Inflammatory macrophage treated with lipopolysaccharide for 4 hours (primary cell): ENCODE measurements around the gene STK4.

ENCODE experiments used
- DNase-seq: peaks from one replicate; pipeline ENCODE4 v3.0.0-alpha.2; 2020

STK4 gene

DNA sequence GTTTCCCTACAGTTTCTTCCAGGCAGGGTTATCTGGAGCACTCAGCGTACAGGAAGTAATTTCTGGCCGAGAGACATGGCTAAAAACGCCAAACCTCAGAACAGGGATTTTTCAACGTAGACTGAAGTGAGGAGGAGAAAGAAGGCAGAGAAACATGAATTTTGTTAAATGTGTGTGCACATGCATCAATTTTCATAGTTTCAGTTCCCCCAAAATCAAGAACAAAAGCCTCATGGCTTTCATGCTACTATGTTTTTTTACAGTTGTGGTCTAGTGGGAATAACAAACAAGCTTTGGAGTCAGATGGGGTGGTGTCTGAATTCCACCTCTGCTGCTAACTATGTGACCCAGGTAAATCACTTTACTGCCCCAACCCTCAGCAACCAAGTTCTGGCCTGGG, 11.0 kb upstream of the STK4 start:
- DNase-seq: no peak

DNA sequence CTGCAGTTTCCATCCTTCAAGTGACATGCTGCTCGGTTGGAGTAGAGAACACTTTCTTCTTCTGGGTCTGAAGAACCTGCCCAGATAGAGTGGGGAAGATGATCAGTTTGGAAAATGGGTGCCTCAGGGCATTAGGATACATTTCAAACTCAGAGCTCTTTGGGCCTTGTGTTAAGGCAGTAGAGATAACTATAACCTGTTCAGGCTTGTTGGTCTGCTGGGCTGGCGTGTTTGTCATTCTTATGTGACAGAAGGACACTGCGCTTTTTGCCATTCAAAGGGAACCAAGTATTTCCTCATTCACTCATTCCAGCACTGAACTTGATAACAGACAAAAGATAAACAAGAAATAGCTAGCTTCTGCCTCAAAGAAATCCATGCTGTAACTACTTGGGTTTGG, 9.9 kb upstream of the STK4 start:
- DNase-seq: no peak

DNA sequence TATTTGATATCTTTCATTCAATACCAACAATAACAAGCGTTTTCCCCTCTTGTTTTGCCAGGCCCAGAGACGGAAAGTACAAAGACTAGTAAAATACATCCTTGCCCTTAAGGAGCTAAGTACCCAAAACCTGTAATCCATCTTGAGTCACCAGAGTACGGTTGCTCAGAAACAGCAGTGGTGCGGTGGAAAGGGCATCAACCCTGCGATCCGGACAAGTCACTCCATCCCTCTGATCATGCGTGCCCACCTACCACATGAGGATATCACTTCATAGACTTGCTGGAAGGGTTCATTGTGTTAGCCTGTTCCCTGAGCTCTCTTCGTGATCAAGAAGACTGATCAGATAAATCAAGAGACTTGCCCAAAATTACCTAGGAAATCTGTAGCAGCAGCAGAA, 8.0 kb upstream of the STK4 start:
- DNase-seq: no peak

DNA sequence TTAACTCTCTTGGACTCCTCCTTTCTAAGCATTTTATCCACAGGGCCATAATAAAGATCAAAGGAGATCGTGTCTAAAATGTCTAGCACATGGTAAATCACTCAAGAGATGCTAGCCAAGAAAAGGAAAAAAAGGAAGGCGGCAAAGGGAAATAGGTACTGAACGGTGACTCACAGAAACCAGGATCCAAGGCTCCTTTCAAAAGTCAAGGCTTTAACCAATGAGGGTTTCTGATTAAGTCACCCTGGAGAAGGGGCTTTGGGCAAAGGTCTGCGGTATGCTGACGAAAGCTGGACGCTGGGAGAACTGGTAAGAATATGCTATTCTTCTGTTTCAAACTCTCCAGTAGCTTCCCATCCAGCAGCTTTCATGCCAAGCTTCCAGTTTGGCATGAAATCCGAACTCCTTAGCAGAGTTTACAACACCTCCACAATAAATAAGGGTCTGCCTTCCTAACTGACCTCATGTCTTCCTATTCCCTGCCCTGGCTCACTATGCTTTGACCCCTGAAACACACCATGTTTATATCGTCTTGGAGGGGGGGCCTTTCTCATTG, 7.2 kb upstream of the STK4 start:
- DNase-seq: peak; percentile 59

DNA sequence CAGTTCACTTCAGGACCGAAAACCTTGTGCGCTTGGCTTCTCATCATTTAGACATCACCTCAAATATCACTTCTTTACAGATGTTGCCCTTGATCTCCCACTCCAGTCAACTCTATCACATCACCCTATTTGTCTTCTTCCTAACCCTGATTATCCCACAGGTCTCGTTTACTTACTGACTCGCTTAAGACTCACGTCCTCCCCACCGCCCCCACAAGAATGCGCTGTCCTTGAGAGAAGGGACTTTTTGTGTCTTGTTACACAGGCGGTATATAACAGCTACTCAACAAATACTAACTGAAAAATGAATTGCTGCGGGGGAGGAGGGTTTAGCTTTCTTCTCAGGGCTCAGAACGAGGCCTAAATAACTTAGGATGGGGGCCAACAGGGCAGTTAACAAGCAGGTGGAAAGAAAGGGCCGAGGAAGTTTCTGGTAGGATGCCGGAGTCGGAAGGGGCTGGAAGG, 6.6 kb upstream of the STK4 start:
- DNase-seq: peak; percentile 85

DNA sequence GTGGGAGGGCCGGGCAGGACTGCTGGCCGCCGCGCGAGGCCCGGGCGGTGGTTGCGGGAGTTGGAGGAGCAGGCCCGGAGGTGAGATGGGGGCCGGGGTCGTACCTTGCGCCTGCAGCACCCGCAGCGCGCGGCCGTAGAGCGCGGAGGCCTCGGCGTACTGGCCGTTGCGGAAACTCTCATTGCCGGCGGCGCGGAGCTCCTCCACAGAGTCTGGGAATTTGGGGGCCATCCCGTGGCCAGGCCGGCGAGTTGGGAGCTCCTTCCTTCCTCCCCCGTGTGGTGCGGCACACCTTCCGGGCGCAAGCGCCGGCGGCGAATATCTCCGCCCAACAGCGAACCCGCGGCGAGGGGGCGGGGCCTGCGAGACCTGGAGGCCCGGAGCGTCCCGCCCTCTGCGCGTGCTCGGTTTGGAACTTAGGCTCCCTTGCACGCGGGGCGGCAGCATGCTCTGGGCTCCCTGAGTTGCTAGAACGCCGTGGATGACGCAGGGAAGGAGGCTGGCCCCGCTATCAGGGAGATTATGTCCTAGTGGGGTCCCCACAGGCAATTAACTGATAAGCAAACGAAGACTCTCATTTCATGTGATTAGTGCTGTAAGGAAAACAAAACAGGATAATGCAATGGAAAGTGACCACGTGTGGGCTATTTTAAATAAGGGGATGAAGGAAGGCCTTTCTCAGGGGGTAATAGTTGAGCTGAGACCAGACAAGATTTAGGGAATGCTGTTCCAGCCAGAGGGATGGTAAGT, 6.0 kb upstream of the STK4 start, which contains the start of gene TOMM34:
TOMM34 (minus strand) TSS at position 295 of the 750 bp plus-strand sequence; CDS start at position 231, 64 bp downstream.
- DNase-seq: peak; percentile 90

DNA sequence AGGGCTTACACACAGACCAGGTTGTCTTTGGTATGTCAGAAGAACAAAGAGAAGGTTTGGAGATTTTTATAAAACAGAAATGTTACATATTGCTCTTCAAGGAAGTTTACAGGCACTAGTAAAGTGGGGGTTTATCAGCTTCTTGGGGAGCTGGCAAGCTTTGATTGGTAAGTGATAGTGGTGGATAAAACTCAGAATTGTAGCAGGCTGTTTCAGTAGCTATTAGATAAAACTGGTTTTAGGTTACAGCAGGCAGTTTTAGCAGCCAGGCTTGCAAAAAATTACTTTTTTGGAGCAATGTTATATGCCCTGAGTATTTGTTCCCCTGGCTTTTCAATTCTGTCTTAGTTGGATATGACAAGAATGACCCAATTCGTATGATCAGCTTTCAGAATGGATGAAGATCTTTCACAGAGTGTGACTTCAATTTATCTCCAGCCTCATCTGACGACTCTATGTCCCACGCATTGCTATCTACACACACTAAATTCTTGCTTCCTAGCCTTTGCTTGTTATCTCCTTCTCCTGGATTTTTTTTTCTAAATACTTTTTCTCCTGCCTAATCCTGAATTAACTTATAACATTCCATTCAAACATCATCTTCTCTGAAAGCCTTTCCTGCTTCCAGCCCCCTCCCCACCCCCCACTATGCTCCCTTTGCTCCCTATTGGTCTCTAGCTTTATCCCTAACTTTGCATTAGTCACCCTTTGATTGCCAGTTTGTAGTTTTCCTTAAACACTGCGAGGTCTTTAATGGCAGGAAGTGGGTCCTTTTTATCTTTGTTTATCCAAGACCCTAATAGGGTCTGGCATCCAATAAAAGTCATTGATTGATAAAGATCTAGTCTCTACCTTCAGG, 5.1 kb upstream of the STK4 start:
- DNase-seq: no peak

DNA sequence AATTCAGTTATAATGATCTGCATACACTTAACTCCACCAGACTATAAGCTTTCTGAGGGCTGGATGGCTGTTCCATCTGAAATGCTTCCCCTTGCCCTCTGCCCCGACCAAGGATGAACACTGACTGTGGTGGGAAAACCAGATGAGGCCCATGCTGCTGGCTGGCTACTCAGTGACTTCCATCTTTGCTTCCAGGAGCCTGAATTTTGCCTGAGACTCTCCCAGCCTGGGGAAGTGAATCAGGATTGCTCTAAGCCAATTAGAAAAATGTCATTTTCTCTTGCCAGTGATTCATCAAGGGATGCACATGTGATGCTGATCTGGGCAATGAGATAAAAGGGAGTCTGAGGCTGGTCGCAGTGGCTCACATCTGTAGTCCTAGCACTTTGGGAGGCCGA, 4.4 kb upstream of the STK4 start:
- DNase-seq: no peak

DNA sequence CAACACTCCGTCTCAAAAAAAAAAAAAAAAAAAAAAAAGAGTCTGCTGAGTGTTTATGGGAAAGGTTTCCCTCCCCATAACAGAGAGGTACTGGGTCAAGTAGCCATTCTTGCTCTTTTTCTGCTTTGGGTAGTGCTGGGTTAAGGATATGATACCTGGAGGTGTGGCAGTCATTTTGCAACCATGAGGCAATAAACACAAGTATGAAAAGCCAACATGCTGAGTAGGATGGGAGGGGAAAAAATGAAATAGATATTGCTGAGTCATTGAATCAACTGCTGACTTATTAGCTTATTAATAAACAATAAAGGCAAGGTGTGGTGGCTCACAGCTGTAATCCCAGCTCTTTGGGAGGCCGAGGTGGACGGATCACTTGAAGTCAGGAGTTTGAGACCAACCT, 3.8 kb upstream of the STK4 start:
- DNase-seq: peak; percentile 11

DNA sequence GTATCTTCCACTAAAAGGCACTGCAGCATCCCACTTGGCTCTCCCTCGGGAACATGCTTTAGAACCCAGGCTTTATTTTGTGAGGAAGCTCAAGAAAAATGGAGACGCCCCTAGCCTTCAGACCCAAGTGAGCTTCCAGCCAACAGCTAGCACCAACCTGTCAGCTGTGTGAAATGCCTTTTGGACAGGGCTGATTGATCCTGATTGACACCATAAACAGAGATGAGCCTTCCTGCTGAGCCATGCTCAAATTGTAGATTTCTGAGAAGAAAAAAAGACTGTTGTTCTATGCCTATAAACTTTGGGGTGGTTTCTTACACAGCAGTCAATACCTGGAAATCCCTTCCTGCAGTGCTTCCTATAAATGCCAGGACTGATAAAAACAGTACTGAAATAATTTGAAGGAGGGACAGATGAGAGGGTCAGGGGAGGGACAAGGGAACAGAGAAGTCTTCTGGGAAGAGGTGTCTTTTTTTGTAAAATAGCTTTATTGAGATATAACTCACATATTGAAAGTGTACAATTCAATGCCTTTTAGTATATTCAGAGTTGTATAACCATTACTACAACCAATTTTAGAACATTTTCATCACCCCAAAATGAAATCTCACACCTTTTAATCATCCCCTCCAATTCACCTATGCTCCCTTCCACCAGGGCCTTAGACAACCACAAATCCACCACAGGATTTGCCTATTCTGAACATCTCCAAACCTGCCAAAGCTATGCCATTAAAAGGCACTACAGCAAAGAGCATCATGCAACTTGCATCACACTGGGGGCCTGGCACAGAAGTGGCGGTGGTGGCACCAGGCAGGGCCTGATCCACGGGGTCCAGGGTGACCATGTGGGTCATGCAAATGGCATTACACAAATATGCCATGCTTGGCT, 2.7 kb upstream of the STK4 start:
- no peak for DNase-seq

DNA sequence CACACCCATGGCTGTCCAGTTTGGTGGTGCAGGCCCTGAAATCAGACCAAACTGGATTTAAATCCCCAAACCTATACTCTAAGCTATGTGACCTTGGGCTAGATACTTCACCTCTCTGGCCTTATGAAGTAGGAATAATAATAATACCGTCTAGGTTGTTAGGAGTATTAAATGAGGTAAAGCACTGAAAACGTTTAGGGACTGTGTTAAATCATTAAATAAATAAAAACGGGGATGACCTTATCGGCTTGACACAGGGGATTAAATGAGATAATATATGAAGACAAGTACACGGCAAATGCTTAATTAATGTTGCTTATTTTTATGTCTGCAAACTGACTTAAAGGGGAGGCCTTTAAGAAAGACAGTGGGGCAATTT, 672 bp upstream of the STK4 start:
- no peak for DNase-seq

DNA sequence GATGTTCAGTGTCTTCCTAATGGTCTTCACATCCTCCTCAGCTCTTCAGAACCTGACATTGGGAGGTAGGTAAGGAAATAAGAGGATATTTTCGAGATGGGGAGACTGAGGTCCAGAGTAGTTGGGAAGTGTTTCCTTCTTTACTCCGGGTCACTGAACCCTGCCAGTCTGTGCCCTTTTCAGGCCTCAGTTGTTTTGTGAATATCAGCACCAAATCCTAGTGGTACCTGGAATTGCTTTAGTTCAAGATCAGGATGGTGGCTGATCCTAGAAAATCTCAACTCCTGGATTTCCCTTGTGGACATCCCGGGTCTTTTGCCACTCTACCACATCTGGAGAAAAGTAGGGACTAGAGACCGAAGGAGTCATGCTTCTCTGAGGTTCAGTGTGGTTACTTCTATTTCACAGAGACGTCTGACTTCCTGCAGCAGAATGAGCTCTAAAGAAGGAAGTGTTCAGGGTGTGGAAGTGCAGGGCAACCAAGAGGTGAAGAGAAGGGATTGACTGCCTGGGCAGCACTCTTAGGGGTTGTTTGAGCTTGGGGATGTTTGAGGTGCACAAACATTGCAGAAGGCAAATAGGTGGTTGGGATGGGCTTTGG, 995 bp downstream of the STK4 start:
- peak; percentile 77 for DNase-seq

DNA sequence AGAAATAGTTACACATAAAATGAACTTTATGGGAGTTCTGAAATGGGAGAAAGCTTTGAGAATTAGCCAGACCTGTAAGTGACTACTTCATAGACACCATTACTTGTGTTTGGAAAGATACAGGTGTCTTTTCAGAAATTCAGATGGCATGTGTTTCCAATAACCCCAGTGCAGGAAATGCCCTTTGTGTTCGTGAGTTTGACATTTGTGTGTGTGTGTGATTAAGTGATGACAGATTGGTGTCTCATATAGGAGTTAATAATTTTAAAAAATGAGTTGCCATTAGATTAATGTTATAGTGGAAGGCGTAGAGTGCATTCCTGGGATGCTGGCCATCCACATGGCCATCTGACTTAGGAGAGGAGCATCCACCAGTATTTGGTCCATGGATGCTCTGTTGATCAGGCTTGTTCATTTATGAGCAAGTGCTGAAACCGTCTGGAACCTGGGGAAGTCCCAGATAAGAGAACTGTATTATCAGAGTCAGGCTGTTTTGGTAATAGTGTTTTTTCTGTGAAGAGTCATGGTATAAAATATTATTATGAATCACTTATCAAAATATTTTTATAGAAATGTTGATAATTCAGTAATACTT, 3.1 kb downstream of the STK4 start:
- DNase-seq: peak; percentile 53

DNA sequence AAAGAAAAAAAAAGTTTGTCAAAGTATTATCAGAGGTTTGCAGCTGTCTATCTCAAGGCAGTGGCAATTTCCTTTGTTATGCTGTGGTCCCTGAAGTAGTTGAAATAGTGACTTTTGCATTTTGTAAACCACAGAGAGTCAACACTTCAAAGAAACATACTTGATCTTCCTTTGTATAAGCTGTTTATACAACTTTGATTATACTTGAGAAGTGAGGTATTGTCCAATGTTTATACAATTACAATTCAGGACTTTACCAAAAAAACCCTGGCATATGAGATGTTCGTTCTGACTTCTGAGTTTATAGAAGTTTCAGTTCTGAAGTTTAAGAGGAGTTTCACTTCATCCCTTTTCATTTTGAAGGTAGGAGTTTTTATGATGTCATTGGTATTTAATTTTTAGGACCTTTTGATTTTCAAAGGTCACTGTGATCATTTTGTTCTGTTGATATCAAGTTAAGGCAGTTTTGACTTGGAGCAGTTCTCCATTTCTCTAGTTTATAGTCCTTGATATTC, 4.0 kb downstream of the STK4 start:
- peak; percentile 80 for DNase-seq

DNA sequence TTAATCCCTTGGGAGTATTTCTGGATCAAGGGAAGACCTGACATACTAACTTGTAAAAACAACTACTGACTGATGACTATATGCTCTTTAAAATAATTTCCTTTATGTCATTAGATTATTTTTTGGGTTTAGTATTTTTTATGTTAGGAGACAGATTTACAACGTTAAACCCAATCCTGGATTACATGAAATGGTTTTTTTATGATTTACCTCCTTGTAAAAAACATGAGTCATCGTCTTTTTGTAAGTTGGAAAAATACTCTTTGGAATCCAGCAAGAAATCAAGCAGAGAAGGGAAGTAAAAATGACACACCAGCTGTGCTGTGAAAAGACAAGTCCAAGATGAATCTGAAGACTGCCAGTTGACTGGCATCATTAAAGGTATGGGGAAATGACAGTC, 6.7 kb downstream of the STK4 start:
- no peak for DNase-seq

DNA sequence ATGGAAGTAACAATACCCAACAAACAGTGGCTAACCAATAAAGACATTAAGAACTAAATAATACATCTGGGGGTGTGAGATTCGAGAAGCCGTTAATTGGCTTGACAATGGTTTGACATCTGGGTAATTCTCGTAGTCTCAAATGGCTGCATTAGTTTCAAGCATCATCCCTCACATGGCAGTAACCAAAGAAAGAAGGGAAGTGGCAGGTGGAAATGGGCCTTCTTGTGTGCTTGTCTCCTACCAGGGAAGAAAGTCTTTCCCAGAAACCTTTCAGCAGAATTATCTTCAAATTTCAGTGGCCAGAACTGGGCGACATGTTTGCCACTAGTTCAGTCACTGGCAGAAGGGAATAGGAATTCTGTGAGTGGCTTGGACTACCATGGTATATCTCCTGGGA, 10.4 kb downstream of the STK4 start:
- DNase-seq: no peak

DNA sequence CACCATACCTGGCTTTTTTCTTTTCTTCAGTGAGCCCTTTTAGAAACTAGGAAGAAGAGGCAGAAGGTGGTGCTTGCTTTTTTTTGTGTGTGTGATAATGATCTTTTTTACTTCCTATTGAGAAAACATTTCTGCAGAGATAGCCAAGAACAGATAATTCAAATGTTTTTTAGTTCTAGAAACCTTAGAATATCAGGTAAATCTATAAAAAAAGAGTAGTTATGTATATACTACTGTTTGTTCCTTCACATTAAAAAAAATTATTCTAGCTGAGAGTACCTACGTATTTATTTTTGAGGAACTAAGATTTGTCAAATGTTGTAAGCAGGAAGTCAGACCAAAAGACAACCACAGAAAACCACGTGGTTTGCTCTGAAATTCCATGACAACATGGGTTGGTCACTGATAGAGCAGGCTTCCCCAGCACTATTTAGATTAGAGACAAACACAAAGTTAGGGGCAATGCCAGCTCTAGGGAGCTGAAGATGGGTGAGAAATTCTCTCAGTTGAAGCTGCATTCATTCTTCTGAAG, 12.8 kb downstream of the STK4 start:
- DNase-seq: peak; percentile 92

DNA sequence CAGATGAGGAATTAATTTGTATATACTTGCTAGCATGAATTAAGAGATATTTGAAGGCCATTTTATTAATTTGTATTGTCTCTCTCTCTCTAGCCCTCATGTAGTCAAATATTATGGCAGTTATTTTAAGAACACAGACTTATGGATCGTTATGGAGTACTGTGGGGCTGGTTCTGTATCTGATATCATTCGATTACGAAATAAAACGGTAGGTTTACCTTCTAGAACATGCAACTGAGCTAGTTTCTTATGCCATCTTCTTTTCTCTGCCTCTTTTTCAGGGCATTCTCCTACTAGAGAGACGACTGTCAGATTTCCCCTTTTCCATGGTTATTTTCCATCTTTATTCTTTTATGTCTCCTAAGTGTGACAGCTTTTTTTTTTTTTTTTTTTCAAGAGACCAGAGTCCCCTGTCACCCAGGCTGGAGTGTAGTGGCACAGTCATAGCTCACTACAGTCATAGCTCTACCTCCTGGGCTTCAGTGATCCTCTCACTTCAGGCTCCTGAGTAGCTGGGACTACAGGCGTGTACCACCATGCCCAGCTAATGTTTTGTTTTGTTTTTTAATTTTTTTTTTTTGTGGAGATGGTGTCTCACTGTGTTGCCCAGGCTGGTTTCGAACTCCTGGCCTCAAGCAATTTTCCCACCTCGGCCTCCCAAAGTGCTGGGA, 15.6 kb downstream of the STK4 start:
- DNase-seq: no peak

DNA sequence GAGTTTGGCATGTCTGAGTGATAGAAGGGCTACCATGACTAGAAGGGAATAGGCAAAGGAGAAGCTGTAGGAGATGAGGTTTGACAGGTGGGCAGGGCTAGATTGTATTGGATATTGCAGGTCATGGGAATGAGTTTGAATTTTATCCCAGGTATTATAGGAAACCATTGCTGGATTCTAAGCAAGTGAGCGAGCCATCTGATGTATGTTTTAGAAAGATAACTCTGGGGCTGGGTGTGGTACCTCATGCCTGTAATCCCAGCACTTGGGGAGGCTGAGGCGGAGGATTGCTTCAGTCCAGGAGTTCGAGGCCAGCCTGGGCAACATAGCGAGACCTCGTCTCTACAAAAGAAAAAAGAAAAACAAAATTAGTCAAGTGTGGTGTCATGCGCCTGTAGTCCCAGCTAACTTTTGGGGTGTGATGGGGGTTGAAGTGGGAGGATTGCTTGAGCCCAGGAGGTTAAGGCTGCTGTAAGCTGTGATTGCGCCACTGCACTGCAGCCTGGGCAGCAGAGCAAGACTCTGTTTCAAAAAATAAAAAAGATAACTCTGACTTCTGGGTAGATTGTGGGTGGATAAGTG, 16.9 kb downstream of the STK4 start:
- no peak for DNase-seq

DNA sequence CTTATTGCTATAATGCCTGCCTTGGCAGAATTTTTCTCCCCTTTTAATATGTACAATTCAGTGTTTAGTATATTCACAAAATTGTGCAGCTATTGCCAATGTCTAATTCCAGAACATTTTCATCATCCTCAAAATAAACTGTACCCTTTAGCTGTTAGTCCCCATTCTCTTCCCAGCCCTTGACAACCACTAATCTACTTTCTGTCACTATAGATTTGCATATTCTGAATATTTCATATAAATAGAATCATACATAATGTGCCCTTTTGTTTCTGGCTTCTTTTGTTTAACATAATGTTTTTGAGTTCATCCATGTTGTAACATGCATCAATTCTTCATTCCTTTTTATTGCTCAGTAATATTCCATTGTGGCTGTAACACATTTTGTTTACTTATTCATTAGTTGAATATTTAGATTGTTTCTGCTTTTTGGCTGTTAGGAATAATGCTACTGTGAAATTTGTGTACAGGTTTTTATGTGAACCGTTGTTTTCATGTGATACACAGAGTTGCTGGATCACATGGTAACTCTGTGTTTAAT, 22.4 kb downstream of the STK4 start:
- DNase-seq: no peak
